HepG2 (cell line): ENCODE measurements around the gene PMM2. TPM values are rescaled to one million over a fixed set of nuclear protein-coding genes. Genes with fewer than 3 reads are reported as not detected.

Experiments
- ATAC-seq: fragments of 200-7000 bp; cut with Tn5 transposase; 3 replicates; pipeline ENCODE4 v1.9.1; 2020; ENCODE audit warnings: mild to moderate bottlenecking, moderate library complexity
- BruUV-seq: library from RNA; stranded (reverse); fragments of 400-500 nt; replicated peaks from 2 replicates; lab custom pipeline; 2021; lab: Mats Ljungman, UMichigan
- CTCF ChIA-PET: fragments of 300-600 bp; formaldehyde crosslinking; extraction: SDS; loops from one replicate; lab custom pipeline; 2021; ENCODE audit warnings: low total read pairs, inconsistent platforms, low intra/inter-chr PET ratio; lab: Yijun Ruan, JAX
- POLR2A ChIA-PET: fragments of 350-600 bp; sonication (Branson Sonifier 250); formaldehyde crosslinking; loops from one replicate; lab custom pipeline; 2020; ENCODE audit warnings: antibody characterized with exemption, inconsistent platforms; lab: Yijun Ruan, JAX
- DNase-seq: peaks from one replicate; pipeline ENCODE4 v3.0.0-alpha.2; 2015; ENCODE audit warnings: low spot score
- FAIRE-seq: peaks from 3 replicates; lab custom pipeline; 2011; peaks lifted over from hg19 to GRCh38; lab: Jason Lieb, UNC
- H2AFZ ChIP-seq: one replicate; pipeline ENCODE4 v1.6.1; 2011; ENCODE audit warnings: low read length, inconsistent platforms
- H3K27ac ChIP-seq: fragments of 300-600 bp; 3 replicates; pipeline ENCODE4 v1.8.0; 2011; ENCODE audit warnings: mixed run types, mild to moderate bottlenecking, mixed read lengths, low read length, inconsistent platforms; ENCODE audit not compliant: insufficient read depth; ENCODE audit errors: extremely low read length
- H3K27me3 ChIP-seq, 2 experiments: fragments of 200-600 bp in 1 of 2; 2 replicates in 1 of 2; 3 replicates in 1 of 2; pipeline versions ENCODE4 v1.6.0 to v1.8.0; 2011; ENCODE audit warnings: low read length in 2 of 2, mild to moderate bottlenecking in 2 of 2, moderate library complexity in 2 of 2, inconsistent platforms in 1 of 2; ENCODE audit not compliant: insufficient read depth in 2 of 2, control insufficient read depth in 1 of 2
- H3K36me3 ChIP-seq, 2 experiments: fragments of 200-600 bp in 1 of 2; replicated peaks in 1 of 2; 2 replicates in 1 of 2; 3 replicates in 1 of 2; pipeline versions ENCODE4 v1.5.1 to v1.8.0; 2011; ENCODE audit warnings: low read length in 2 of 2, inconsistent platforms in 1 of 2; ENCODE audit not compliant: insufficient read depth in 2 of 2, control insufficient read depth in 1 of 2
- H3K4me1 ChIP-seq: 2 replicates; pipeline ENCODE4 v1.5.1; 2012; ENCODE audit warnings: low read length, inconsistent platforms; ENCODE audit not compliant: insufficient read depth
- H3K4me2 ChIP-seq: 2 replicates; pipeline ENCODE4 v1.6.0; 2011; ENCODE audit warnings: low read depth, low read length, inconsistent platforms
- H3K4me3 ChIP-seq, 3 experiments: fragments of 200-600 bp in 1 of 3; sonication (generic), shearing (Covaris generic) in 1 of 3; replicated peaks in 1 of 3; 2 replicates each; pipeline ENCODE4 v1.5.1; 2011 to 2016; ENCODE audit warnings: low read length in 3 of 3, inconsistent platforms in 2 of 3, low read depth in 2 of 3, mild to moderate bottlenecking in 2 of 3, control low read depth in 1 of 3, mixed read lengths in 1 of 3; ENCODE audit not compliant: insufficient read depth in 1 of 3
- H3K79me2 ChIP-seq: one replicate; pipeline ENCODE4 v1.6.1; 2011; ENCODE audit warnings: low read length, inconsistent platforms; ENCODE audit not compliant: insufficient read depth
- H3K9ac ChIP-seq: 2 replicates; pipeline ENCODE4 v1.6.0; 2011; ENCODE audit warnings: mild to moderate bottlenecking, low read depth, low read length, inconsistent platforms; ENCODE audit not compliant: insufficient read depth
- H3K9me3 ChIP-seq: 2 replicates; pipeline ENCODE4 v1.5.1; 2012; ENCODE audit warnings: mild to moderate bottlenecking, low read length
- H4K20me1 ChIP-seq: 2 replicates; pipeline ENCODE4 v1.6.0; 2011; ENCODE audit warnings: inconsistent platforms, mild to moderate bottlenecking, low read length, moderate library complexity; ENCODE audit not compliant: insufficient read depth
- BCL6 ChIP-seq: IDR thresholded peaks from 2 replicates; pipeline ENCODE4 v1.6.1; 2016; ENCODE audit warnings: missing genetic modification reagents, missing compliant biosample characterization
- DMAP1 ChIP-seq: IDR thresholded peaks from 2 replicates; pipeline ENCODE4 v1.6.1; 2016
- ELF4 ChIP-seq: sonication (generic); formaldehyde crosslinking; IDR thresholded peaks from 2 replicates; pipeline ENCODE4 v1.5.0; 2020; ENCODE audit warnings: missing genetic modification reagents, mild to moderate bottlenecking, moderate library complexity, borderline replicate concordance
- HOXA9 ChIP-seq: sonication (generic); formaldehyde crosslinking; IDR thresholded peaks from 2 replicates; pipeline ENCODE4 v1.8.1; 2022; ENCODE audit warnings: missing genetic modification reagents, mild to moderate bottlenecking, moderate library complexity, borderline replicate concordance
- KDM1A ChIP-seq: IDR thresholded peaks from 2 replicates; pipeline ENCODE4 v1.6.1; 2016; ENCODE audit warnings: missing compliant biosample characterization
- MYC ChIP-seq: sonication (generic); formaldehyde crosslinking; IDR thresholded peaks from 2 replicates; pipeline ENCODE4 v1.9.0; 2021; ENCODE audit warnings: missing genetic modification reagents, borderline replicate concordance
- PITX1 ChIP-seq: sonication (generic); formaldehyde crosslinking; IDR thresholded peaks from 2 replicates; pipeline ENCODE4 v1.5.1; 2020; ENCODE audit warnings: mild to moderate bottlenecking, missing genetic modification reagents
- SKIL ChIP-seq: sonication (generic); formaldehyde crosslinking; IDR thresholded peaks from 2 replicates; pipeline ENCODE4 v1.8.0; 2022; ENCODE audit warnings: missing genetic modification reagents, mild to moderate bottlenecking, moderate library complexity, borderline replicate concordance
- SMARCC2 ChIP-seq: fragments of 450-650 bp; IDR thresholded peaks from 2 replicates; pipeline ENCODE4 v1.6.1; 2017; ENCODE audit warnings: antibody characterized with exemption, mild to moderate bottlenecking
- SRSF4 ChIP-seq: fragments of 200-400 bp; formaldehyde crosslinking; IDR thresholded peaks from one replicate; pipeline ENCODE4 v1.6.1; 2018; ENCODE audit warnings: mild to moderate bottlenecking, low read depth, low read length, moderate library complexity; ENCODE audit not compliant: poor library complexity, severe bottlenecking
- SRY ChIP-seq: sonication (generic); formaldehyde crosslinking; IDR thresholded peaks from 2 replicates; pipeline ENCODE4 v1.8.0; 2022; ENCODE audit warnings: mild to moderate bottlenecking, missing genetic modification reagents
- ZFP90 ChIP-seq: sonication (generic); formaldehyde crosslinking; IDR thresholded peaks from 2 replicates; pipeline ENCODE4 v1.8.0; 2022; ENCODE audit warnings: missing genetic modification reagents, mild to moderate bottlenecking, inconsistent platforms, borderline replicate concordance
- ZFYVE20 ChIP-seq: sonication (generic); formaldehyde crosslinking; IDR thresholded peaks from 2 replicates; pipeline ENCODE4 v1.8.0; 2023; ENCODE audit warnings: low read depth, mild to moderate bottlenecking, moderate library complexity, missing genetic modification reagents, borderline replicate concordance
- ZMYM3 ChIP-seq: sonication (generic); formaldehyde crosslinking; IDR thresholded peaks from 2 replicates; pipeline ENCODE4 v1.5.1; 2020; ENCODE audit warnings: mild to moderate bottlenecking, missing genetic modification reagents
- ZNF33A ChIP-seq: sonication (generic); formaldehyde crosslinking; IDR thresholded peaks from 2 replicates; pipeline ENCODE4 v1.5.1; 2020; ENCODE audit warnings: missing genetic modification reagents, mild to moderate bottlenecking, moderate library complexity, borderline replicate concordance
- ZNF468 ChIP-seq: sonication (generic); formaldehyde crosslinking; IDR thresholded peaks from 2 replicates; pipeline ENCODE4 v1.8.0; 2022; ENCODE audit warnings: mild to moderate bottlenecking, moderate library complexity, missing genetic modification reagents
- ZNF552 ChIP-seq: sonication (generic); formaldehyde crosslinking; IDR thresholded peaks from 2 replicates; pipeline ENCODE4 v1.9.0; 2022; ENCODE audit warnings: missing genetic modification reagents, mild to moderate bottlenecking, borderline replicate concordance
- ZNF768 ChIP-seq: sonication (generic); formaldehyde crosslinking; IDR thresholded peaks from 2 replicates; pipeline ENCODE4 v1.4.0; 2020; ENCODE audit warnings: missing genetic modification reagents
- WGBS: methylation state at CpG from one replicate; pipeline ENCODE4 v1.1.6; 2017; ENCODE audit warnings: low lambda C conversion rate; 5-methylcytosine and 5-hydroxymethylcytosine counted together
- in situ Hi-C: cut with HindIII; loops from 2 replicates; pipeline ENCODE4 v1.10.0; 2017; ENCODE audit warnings: low pct_unique_long_range_greater_than_20kb; ENCODE audit not compliant: extremely low pct_ligation_motif_present
- intact Hi-C: fragments of 100-400 bp; cut with micrococcal nuclease; formaldehyde crosslinking; loops from one replicate; pipeline ENCODE4 v1.10.0; 2022; ENCODE audit not compliant: unreplicated experiment
- polyA plus RNA-seq, 8 experiments: library from polyadenylated mRNA; depleted of rRNA in 3 of 8; stranded (reverse) in 7 of 8; unstranded in 1 of 8; fragments of >200 nt; fragmentation: Illumina TruSeq in 4 of 8; extraction: Trizol in 4 of 8; gene quantifications; 2 replicates each; pipeline versions ENCODE4 v1.2.1 to v1.2.3, GENCODE V29; 2011 to 2016; ENCODE audit warnings: low read depth in 4 of 8, missing spikeins in 1 of 8, mixed read lengths in 1 of 8; ENCODE audit not compliant: insufficient read depth in 1 of 8
- total RNA-seq, 5 experiments: library from RNA; depleted of rRNA; stranded (reverse); fragments of >200 nt; fragmentation: Illumina TruSeq; extraction: Trizol; gene quantifications; 2 replicates each; pipeline ENCODE4 v1.2.3, GENCODE V29; 2016; ENCODE audit warnings: low read depth in 1 of 5
- TF ChIP-seq, protein P1 (sequence below): sonication (generic); formaldehyde crosslinking; IDR thresholded peaks from 2 replicates; pipeline ENCODE4 v1.8.0; 2022; ENCODE audit warnings: mild to moderate bottlenecking, missing genetic modification reagents; ENCODE audit not compliant: insufficient replicate concordance

Gene PMM2
- total and polyA plus RNA-seq, 2 of the 13 experiments (the other 11 are each of a cell fraction or from before 2014, with no cell fraction given) = 52.2 to 93.7 TPM

DNA sequence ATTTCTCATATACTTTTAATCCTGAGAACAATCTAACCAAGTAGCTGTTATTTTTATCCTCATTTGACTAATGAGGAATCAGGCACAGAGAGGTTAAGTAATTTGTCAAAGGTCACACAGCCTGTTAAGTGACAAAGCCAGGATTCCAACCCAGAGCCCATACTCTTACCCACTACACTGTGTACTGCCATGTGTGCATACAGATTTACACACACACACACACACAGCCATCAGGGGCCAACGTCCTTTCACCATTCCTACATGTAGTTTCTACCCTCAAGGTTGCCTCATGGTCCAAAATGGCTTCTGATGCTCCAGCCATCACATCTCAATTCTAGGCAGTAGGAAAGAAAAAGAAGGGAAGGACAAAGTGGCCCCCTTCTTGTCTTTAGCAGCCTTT is 22.3 kb upstream of the PMM2 start:
- TF ChIP-seq SKIL (0 out of 2 replicates have a peak, but pooled peaks have one; percentile 23), KDM1A (0 out of 2 replicates have a peak, but pooled peaks have one; percentile 48), SRY (CRISPR knock-in tag) (no peak), PITX1 (no peak), ELF4 (CRISPR knock-in tag) (no peak), ZNF33A (no peak), ZFYVE20 (no peak), ZFP90 (CRISPR knock-in tag) (no peak), MYC (no peak), DMAP1 (CRISPR knock-in tag) (no peak), ZNF468 (CRISPR knock-in tag) (no peak), SMARCC2 (no peak), ZNF552 (CRISPR knock-in tag) (no peak), HOXA9 (CRISPR knock-in tag) (0 out of 2 replicates have a peak, but pooled peaks have one; percentile 38), SRSF4 (no peak), ZMYM3 (peak; percentile 90), BCL6 (CRISPR knock-in tag) (no peak), ZNF768 (peak; percentile 89; the same call in 1 of the 2 replicates)
- TF ChIP-seq, protein P1, sequence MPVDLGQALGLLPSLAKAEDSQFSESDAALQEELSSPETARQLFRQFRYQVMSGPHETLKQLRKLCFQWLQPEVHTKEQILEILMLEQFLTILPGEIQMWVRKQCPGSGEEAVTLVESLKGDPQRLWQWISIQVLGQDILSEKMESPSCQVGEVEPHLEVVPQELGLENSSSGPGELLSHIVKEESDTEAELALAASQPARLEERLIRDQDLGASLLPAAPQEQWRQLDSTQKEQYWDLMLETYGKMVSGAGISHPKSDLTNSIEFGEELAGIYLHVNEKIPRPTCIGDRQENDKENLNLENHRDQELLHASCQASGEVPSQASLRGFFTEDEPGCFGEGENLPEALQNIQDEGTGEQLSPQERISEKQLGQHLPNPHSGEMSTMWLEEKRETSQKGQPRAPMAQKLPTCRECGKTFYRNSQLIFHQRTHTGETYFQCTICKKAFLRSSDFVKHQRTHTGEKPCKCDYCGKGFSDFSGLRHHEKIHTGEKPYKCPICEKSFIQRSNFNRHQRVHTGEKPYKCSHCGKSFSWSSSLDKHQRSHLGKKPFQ (CRISPR knock-in tag) = no peak
- Histone ChIP-seq H3K4me2 (no peak overlapping the region), H3K27me3 (no peaks in the 10 kb centered on the region), H3K9me3 (no peaks in the 10 kb centered on the region), H3K27ac (no peak overlapping the region), H3K4me1 (no peaks in the 10 kb centered on the region), H2AFZ (no peak overlapping the region), H3K36me3 (peaks cover 51 to 73% of the 10 kb centered on the region in 2 experiments), H3K9ac (no peak overlapping the region), H3K4me3 (no peak overlapping the region), H3K79me2 (no peaks in the 10 kb centered on the region), H4K20me1 (no peaks in the 10 kb centered on the region)
- WGBS = 75% methylated on average over 1 of the region's 1 CpG
- DNase-seq (no peak), FAIRE-seq (no peak), ATAC-seq (no peak)
- in situ Hi-C loops (no loop called here), intact Hi-C loops (no loop called here)
- ChIA-PET POLR2A (no interaction called here), CTCF (no interaction called here)
- no TSS peak for BruUV-seq
